ENCODE measurements around the gene ASMTL. TPM values are rescaled to one million over a fixed set of nuclear protein-coding genes. Genes with fewer than 3 reads are reported as not detected.

Gene ASMTL
- total and polyA plus RNA-seq, 2 of the 13 experiments (the other 11 are each of a cell fraction or from before 2014, with no cell fraction given): 5.6 to 16.3 TPM

DNA sequence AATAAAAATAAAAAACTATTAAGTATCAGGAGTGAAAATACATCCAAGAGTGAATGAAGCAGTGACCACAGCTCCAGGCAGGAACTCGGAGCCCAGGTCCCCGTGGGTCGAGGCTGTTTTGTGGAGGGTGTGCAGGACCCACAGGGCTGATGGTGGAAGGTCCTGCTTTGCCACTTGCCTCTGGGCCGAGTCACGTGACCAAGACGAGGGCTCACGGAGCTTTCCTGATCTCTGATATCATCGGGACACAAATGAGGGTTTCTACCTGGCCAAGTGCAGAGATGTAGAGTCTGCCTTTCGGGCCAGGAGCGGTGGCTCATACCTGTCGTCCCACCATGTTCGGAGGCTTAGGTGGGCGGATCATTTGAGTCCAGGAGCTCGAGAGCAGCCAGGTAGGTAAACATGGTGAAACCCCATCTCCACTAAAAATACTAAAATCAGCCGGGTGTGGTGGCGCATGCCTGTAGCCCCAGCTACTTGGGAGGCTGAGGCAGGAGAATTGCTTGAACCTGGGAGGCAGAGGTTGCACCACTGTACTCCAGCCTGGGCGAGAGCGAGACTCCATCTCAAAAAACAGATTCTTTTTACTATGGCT lies 68.0 kb downstream of the ASMTL start:
- no TSS peak for BruUV-seq (replicated peaks)
- CTCF ChIA-PET (ENCODE audit: low intra/inter-chr PET ratio, low total read pairs): no interaction called here
- FAIRE-seq: no peak
- in situ Hi-C loops (cut with HindIII; ENCODE audit: extremely low pct_ligation_motif_present, low pct_unique_long_range_greater_than_20kb) (no loop called here), intact Hi-C loops (cut with micrococcal nuclease; ENCODE audit: unreplicated experiment) (no loop called here)
- H3K79me2 ChIP-seq (ENCODE audit: insufficient read depth, low read length): peaks cover 18% of the 10 kb centered on the region
- H3K4me2 ChIP-seq (ENCODE audit: low read depth, low read length): no peak overlapping the region
- H3K9me3 ChIP-seq (ENCODE audit: low read length): no peaks in the 10 kb centered on the region
- H4K20me1 ChIP-seq (ENCODE audit: insufficient read depth, low read length): peaks cover 59% of the 10 kb centered on the region
- POLR2A ChIA-PET: no interaction called here
- H3K4me1 ChIP-seq (ENCODE audit: insufficient read depth, low read length): peaks cover 44% of the 10 kb centered on the region
- no peak for ATAC-seq
- H2AFZ ChIP-seq (ENCODE audit: low read length): no peak overlapping the region
- no peak overlapping the region for H3K9ac ChIP-seq (ENCODE audit: insufficient read depth, low read depth, low read length)
- no peak for DNase-seq (ENCODE audit: low spot score)
- no peak overlapping the region for H3K4me3 ChIP-seq (replicated peaks in 1 of 3; ENCODE audit: insufficient read depth in 1 of 3, low read depth in 2 of 3, low read length in 3 of 3)
- WGBS (ENCODE audit: low lambda C conversion rate): 98% methylated on average over 12 of the region's 18 CpGs
- peaks cover 27 to 52% of the 10 kb centered on the region in 2 experiments for H3K36me3 ChIP-seq (replicated peaks in 1 of 2; ENCODE audit: control insufficient read depth in 1 of 2, insufficient read depth in 2 of 2, low read length in 2 of 2)
- no peak overlapping the region for H3K27ac ChIP-seq (ENCODE audit: extremely low read length, insufficient read depth, low read length)
- H3K27me3 ChIP-seq (ENCODE audit: control insufficient read depth in 1 of 2, insufficient read depth in 2 of 2, low read length in 2 of 2): no peaks in the 10 kb centered on the region
- no peak for TF ChIP-seq MBD4 (IDR thresholded peaks at IDR 0.05; ENCODE audit: borderline replicate concordance, low read length)
- no peak for TF ChIP-seq KMT2B (CRISPR knock-in tag; IDR thresholded peaks at IDR 0.05)
- peak; percentile 79 for TF ChIP-seq RBM22 (optimal IDR thresholded peaks at IDR 0.05; ENCODE audit: low read length)
- TF ChIP-seq POGZ (CRISPR knock-in tag; IDR thresholded peaks at IDR 0.05): no peak
- TF ChIP-seq, protein P1, sequence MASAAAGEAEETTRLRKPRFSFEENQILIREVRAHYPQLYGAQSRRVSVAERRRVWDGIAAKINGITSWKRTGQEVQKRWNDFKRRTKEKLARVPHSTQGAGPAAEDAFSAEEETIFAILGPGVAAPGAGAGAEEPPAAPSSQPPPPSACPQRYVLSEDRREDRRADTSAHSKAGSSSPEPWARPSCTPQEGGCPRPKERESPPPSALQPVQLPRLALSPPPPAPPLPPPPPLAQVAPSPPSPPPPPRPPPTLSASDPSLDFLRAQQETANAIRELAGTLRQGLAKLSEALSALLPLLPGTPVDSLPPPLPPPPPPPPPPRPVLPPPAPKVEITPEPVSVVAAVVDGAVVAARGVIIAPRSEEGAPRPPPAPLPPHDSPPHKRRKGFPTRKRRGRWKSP (CRISPR knock-in tag; IDR thresholded peaks at IDR 0.05): no peak
- TF ChIP-seq CHD2 (IDR thresholded peaks at IDR 0.05; ENCODE audit: low read depth, low read length): 0 out of 2 replicates have a peak, but pooled peaks have one; percentile 13
- TF ChIP-seq PHF21A (CRISPR knock-in tag; IDR thresholded peaks at IDR 0.05): no peak
- 0 out of 2 replicates have a peak, but pooled peaks have one; percentile 15 for TF ChIP-seq POLR2G (IDR thresholded peaks at IDR 0.05; ENCODE audit: low read depth, low read length)
- no peak for TF ChIP-seq THAP11 (CRISPR knock-in tag; IDR thresholded peaks at IDR 0.05)
- peak; percentile 57 for TF ChIP-seq POLR2AphosphoS5 (IDR thresholded peaks at IDR 0.05; ENCODE audit: low read depth, low read length)
- TF ChIP-seq, protein P2, sequence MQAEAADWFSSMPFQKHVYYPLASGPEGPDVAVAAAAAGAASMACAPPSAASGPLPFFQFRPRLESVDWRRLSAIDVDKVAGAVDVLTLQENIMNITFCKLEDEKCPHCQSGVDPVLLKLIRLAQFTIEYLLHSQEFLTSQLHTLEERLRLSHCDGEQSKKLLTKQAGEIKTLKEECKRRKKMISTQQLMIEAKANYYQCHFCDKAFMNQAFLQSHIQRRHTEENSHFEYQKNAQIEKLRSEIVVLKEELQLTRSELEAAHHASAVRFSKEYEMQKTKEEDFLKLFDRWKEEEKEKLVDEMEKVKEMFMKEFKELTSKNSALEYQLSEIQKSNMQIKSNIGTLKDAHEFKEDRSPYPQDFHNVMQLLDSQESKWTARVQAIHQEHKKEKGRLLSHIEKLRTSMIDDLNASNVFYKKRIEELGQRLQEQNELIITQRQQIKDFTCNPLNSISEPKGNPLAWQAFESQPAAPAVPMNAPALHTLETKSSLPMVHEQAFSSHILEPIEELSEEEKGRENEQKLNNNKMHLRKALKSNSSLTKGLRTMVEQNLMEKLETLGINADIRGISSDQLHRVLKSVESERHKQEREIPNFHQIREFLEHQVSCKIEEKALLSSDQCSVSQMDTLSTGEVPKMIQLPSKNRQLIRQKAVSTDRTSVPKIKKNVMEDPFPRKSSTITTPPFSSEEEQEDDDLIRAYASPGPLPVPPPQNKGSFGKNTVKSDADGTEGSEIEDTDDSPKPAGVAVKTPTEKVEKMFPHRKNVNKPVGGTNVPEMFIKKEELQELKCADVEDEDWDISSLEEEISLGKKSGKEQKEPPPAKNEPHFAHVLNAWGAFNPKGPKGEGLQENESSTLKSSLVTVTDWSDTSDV (CRISPR knock-in tag; IDR thresholded peaks at IDR 0.05): no peak
- TF ChIP-seq, protein P3, sequence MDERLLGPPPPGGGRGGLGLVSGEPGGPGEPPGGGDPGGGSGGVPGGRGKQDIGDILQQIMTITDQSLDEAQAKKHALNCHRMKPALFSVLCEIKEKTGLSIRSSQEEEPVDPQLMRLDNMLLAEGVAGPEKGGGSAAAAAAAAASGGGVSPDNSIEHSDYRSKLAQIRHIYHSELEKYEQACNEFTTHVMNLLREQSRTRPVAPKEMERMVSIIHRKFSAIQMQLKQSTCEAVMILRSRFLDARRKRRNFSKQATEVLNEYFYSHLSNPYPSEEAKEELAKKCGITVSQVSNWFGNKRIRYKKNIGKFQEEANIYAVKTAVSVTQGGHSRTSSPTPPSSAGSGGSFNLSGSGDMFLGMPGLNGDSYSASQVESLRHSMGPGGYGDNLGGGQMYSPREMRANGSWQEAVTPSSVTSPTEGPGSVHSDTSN (CRISPR knock-in tag; IDR thresholded peaks at IDR 0.05): no peak
- no peak for TF ChIP-seq ZNF619 (CRISPR knock-in tag; IDR thresholded peaks at IDR 0.05)
- TF ChIP-seq, protein P4, sequence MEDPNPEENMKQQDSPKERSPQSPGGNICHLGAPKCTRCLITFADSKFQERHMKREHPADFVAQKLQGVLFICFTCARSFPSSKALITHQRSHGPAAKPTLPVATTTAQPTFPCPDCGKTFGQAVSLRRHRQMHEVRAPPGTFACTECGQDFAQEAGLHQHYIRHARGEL (CRISPR knock-in tag; IDR thresholded peaks at IDR 0.05): no peak
- no peak for TF ChIP-seq NFE2 (CRISPR knock-in tag; IDR thresholded peaks at IDR 0.05)
- TF ChIP-seq, protein P5, sequence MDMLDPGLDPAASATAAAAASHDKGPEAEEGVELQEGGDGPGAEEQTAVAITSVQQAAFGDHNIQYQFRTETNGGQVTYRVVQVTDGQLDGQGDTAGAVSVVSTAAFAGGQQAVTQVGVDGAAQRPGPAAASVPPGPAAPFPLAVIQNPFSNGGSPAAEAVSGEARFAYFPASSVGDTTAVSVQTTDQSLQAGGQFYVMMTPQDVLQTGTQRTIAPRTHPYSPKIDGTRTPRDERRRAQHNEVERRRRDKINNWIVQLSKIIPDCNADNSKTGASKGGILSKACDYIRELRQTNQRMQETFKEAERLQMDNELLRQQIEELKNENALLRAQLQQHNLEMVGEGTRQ (IDR thresholded peaks at IDR 0.05; ENCODE audit: low read depth, low read length): 0 out of 2 replicates have a peak, but pooled peaks have one; percentile 11
- TF ChIP-seq, protein P5 (CRISPR knock-in tag; IDR thresholded peaks at IDR 0.05; ENCODE audit: borderline replicate concordance): no peak
- TF ChIP-seq ZNF598 (CRISPR knock-in tag; IDR thresholded peaks at IDR 0.05; ENCODE audit: borderline replicate concordance): no peak
- no peak for TF ChIP-seq ZSCAN31 (CRISPR knock-in tag; IDR thresholded peaks at IDR 0.05; ENCODE audit: low read depth)
